Measurements from ENCODE around the gene NELFA.

Gene NELFA

DNA sequence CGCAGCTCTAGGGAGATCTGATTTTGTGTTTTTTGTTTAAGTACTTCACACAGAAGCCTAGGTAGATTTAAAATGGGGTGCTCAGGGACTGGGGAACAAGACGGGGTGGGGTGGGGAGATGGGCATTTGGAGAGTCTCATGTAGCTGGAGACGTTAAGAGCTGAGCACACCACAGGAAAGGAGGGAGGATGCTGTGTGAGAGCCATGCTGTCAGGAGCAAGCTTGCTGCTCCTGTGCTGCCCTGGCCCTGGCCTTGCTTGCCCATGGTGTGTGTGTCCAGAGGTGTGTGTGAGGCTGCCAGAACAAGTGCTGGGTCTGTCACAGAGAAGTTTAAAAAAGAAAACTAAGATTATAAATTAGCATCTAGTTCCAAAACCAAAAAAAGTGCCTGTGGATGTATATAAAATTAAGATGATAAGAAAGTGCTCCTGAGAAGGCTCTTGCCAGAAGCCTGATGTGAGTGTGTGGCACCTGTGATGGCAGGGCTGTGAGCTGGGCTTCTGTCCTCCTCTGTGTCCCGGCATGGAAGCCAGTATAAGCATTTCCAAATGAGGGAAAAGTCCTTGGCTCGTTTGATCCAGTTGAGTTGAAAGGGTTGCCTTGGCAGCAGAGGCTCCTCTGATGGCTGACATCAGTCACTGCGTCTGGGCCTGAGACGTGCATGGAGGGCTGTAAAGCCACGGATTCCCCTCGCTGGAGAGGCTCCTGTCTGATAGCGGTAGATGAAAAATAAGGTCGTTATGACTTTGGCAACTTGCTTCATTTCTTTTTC is 63.5 kb downstream of the NELFA start:
- Histone ChIP-seq H3K27ac (ENCODE audit: low read length, poor library complexity, severe bottlenecking) (no peak overlapping the region), H3K27me3 (ENCODE audit: control insufficient read depth in 1 of 2, insufficient read depth in 1 of 2, low read length in 2 of 2) (no peaks in the 10 kb centered on the region), H2AK5ac (ENCODE audit: low read length, severe bottlenecking) (no peak overlapping the region), H3K14ac (ENCODE audit: low read length in 2 of 2) (no peak overlapping the region), H3K9ac (ENCODE audit: low read length) (no peak overlapping the region), H4K91ac (ENCODE audit: low read length) (no peak overlapping the region), H3K4ac (ENCODE audit: low read depth in 1 of 2, low read length in 2 of 2) (no peak overlapping the region), H3K4me1 (ENCODE audit: control insufficient read depth, insufficient read depth, low read depth, low read length) (peaks cover 4% of the 10 kb centered on the region), H3K4me2 (ENCODE audit: low read length, poor library complexity, severe bottlenecking) (no peak overlapping the region), H3K9me3 (ENCODE audit: control insufficient read depth, low read length) (no peaks in the 10 kb centered on the region), H2BK5ac (ENCODE audit: low read depth, low read length, poor library complexity, severe bottlenecking) (no peak overlapping the region), H2AFZ (ENCODE audit: low read depth, low read length) (no peak overlapping the region), H3K23ac (ENCODE audit: low read length in 2 of 2) (no peak overlapping the region), H2BK12ac (ENCODE audit: low read length in 2 of 2) (no peak overlapping the region), H3K36me3 (ENCODE audit: control insufficient read depth in 1 of 2, insufficient read depth in 2 of 2, low read depth in 1 of 2, low read length in 2 of 2) (peaks cover 27 to 35% of the 10 kb centered on the region in 2 experiments), H2BK120ac (ENCODE audit: low read depth, low read length) (no peak overlapping the region), H3K4me3 (ENCODE audit: insufficient read depth in 1 of 2, low read depth in 1 of 2, low read length in 2 of 2) (no peak overlapping the region), H3K79me1 (replicated peaks; ENCODE audit: low read length, poor library complexity, severe bottlenecking) (peaks cover 44% of the 10 kb centered on the region), H2BK15ac (ENCODE audit: low read depth, poor library complexity, severe bottlenecking) (no peak overlapping the region), H4K8ac (ENCODE audit: low read length) (no peak overlapping the region), H3K18ac (ENCODE audit: low read depth in 1 of 2, low read length in 2 of 2) (no peak overlapping the region)
- DNase-seq, result no peak
- WGBS, result 90% methylated on average over 11 of the region's 11 CpGs

GRCh38 chr4:1943928-1944327 is 64.8 kb downstream of the NELFA start:
- no peak for DNase-seq

GRCh38 chr4:1940566-1940965 is 68.2 kb downstream of the NELFA start:
- peak overlapping the region; percentile 41 for H3K27ac ChIP-seq (ENCODE audit: low read length, poor library complexity, severe bottlenecking)
- no peak overlapping the region for H2BK5ac ChIP-seq (ENCODE audit: low read depth, low read length, poor library complexity, severe bottlenecking)
- H3K27me3 ChIP-seq (ENCODE audit: control insufficient read depth in 1 of 2, insufficient read depth in 1 of 2, low read length in 2 of 2), result no peaks in the 10 kb centered on the region
- no peak overlapping the region for H3K9ac ChIP-seq (ENCODE audit: low read length)
- no peak overlapping the region for H2BK12ac ChIP-seq (ENCODE audit: low read length in 2 of 2)
- H3K18ac ChIP-seq (ENCODE audit: low read depth in 1 of 2, low read length in 2 of 2), result peak overlapping the region; percentile 41
- peak overlapping the region; percentile 84 for H2AK5ac ChIP-seq (ENCODE audit: low read length, severe bottlenecking)
- 97% methylated on average over 7 of the region's 7 CpGs for WGBS
- H3K79me1 ChIP-seq (replicated peaks; ENCODE audit: low read length, poor library complexity, severe bottlenecking), result peaks cover 33% of the 10 kb centered on the region
- H3K36me3 ChIP-seq (ENCODE audit: control insufficient read depth in 1 of 2, insufficient read depth in 2 of 2, low read depth in 1 of 2, low read length in 2 of 2), result peaks cover 20 to 36% of the 10 kb centered on the region in 2 experiments
- no peak overlapping the region for H2AFZ ChIP-seq (ENCODE audit: low read depth, low read length)
- H3K4me1 ChIP-seq (ENCODE audit: control insufficient read depth, insufficient read depth, low read depth, low read length), result peaks cover 9% of the 10 kb centered on the region
- no peak overlapping the region for H3K23ac ChIP-seq (ENCODE audit: low read length in 2 of 2)
- H4K8ac ChIP-seq (ENCODE audit: low read length), result no peak overlapping the region
- DNase-seq, result no peak
- H3K4me3 ChIP-seq (ENCODE audit: insufficient read depth in 1 of 2, low read depth in 1 of 2, low read length in 2 of 2), result no peak overlapping the region
- H3K4me2 ChIP-seq (ENCODE audit: low read length, poor library complexity, severe bottlenecking), result no peak overlapping the region
- no peaks in the 10 kb centered on the region for H3K9me3 ChIP-seq (ENCODE audit: control insufficient read depth, low read length)
- no peak overlapping the region for H2BK15ac ChIP-seq (ENCODE audit: low read depth, poor library complexity, severe bottlenecking)
- no peak overlapping the region for H2BK120ac ChIP-seq (ENCODE audit: low read depth, low read length)
- H4K91ac ChIP-seq (ENCODE audit: low read length), result no peak overlapping the region
- H3K4ac ChIP-seq (ENCODE audit: low read depth in 1 of 2, low read length in 2 of 2), result peak overlapping the region in 1 of 2 experiments; percentile 24
- no peak overlapping the region for H3K14ac ChIP-seq (ENCODE audit: low read length in 2 of 2)

More at GRCh38 chr4:1943928-1944327, 64.8 kb downstream of the NELFA start:
- no peak overlapping the region for H2AFZ ChIP-seq (ENCODE audit: low read depth, low read length)
- H3K36me3 ChIP-seq (ENCODE audit: control insufficient read depth in 1 of 2, insufficient read depth in 2 of 2, low read depth in 1 of 2, low read length in 2 of 2), result peaks cover 24 to 35% of the 10 kb centered on the region in 2 experiments
- H2BK15ac ChIP-seq (ENCODE audit: low read depth, poor library complexity, severe bottlenecking), result no peak overlapping the region
- peaks cover 40% of the 10 kb centered on the region for H3K79me1 ChIP-seq (replicated peaks; ENCODE audit: low read length, poor library complexity, severe bottlenecking)
- H3K9ac ChIP-seq (ENCODE audit: low read length), result no peak overlapping the region
- H3K4me1 ChIP-seq (ENCODE audit: control insufficient read depth, insufficient read depth, low read depth, low read length), result peaks cover 7% of the 10 kb centered on the region
- H3K23ac ChIP-seq (ENCODE audit: low read length in 2 of 2), result no peak overlapping the region
- H3K18ac ChIP-seq (ENCODE audit: low read depth in 1 of 2, low read length in 2 of 2), result no peak overlapping the region
- no peak overlapping the region for H2BK5ac ChIP-seq (ENCODE audit: low read depth, low read length, poor library complexity, severe bottlenecking)
- 99% methylated on average over 6 of the region's 7 CpGs for WGBS
- no peak overlapping the region for H4K8ac ChIP-seq (ENCODE audit: low read length)
- H3K4me2 ChIP-seq (ENCODE audit: low read length, poor library complexity, severe bottlenecking), result no peak overlapping the region
- no peak overlapping the region for H3K27ac ChIP-seq (ENCODE audit: low read length, poor library complexity, severe bottlenecking)
- no peak overlapping the region for H2AK5ac ChIP-seq (ENCODE audit: low read length, severe bottlenecking)
- H3K27me3 ChIP-seq (ENCODE audit: control insufficient read depth in 1 of 2, insufficient read depth in 1 of 2, low read length in 2 of 2), result no peaks in the 10 kb centered on the region
- H2BK120ac ChIP-seq (ENCODE audit: low read depth, low read length), result no peak overlapping the region
- H3K14ac ChIP-seq (ENCODE audit: low read length in 2 of 2), result no peak overlapping the region
- no peak overlapping the region for H4K91ac ChIP-seq (ENCODE audit: low read length)
- no peak overlapping the region for H2BK12ac ChIP-seq (ENCODE audit: low read length in 2 of 2)
- no peak overlapping the region for H3K4ac ChIP-seq (ENCODE audit: low read depth in 1 of 2, low read length in 2 of 2)
- H3K9me3 ChIP-seq (ENCODE audit: control insufficient read depth, low read length), result no peaks in the 10 kb centered on the region
- H3K4me3 ChIP-seq (ENCODE audit: insufficient read depth in 1 of 2, low read depth in 1 of 2, low read length in 2 of 2), result no peak overlapping the region

DNA sequence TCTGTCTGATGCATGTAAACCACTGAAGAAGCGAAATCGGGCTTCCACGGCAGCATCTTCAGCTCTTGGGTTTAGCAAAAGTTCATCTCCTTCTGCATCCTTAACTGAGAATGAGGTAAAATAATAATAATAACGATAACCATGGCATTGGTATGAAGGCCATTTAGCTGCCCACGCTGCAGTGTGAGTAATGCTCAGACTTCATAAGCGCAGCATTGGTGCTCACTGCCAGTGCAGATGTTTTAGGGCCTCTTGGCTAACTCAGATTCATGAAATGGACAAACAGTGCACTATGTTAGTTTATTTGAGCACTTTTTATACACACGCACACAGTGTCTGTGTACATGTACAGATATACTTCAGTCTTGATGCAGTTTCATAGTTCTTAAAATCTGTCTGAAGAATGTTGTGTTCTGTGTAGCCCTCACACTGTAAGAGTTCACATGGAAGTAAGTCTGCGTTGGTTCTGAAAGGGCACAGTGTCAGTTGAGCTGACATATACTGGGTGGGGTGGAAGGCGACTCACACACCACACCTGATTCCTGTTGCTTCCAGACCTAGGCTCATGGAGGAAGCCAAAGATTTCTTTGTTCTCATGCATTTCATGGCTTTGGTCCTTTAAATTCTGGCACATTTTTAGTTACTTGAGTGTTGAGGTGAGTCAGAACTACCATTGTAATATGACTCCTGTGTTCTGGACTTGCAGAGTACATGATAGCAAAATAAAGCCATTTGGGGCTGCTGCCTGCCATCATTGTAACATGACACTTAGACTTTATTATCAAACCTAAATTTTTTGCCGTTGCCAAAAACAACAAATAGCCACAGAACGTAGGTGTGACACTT is 68.9 kb downstream of the NELFA start:
- H3K4me3 ChIP-seq (ENCODE audit: insufficient read depth in 1 of 2, low read depth in 1 of 2, low read length in 2 of 2), result no peak overlapping the region
- no peak overlapping the region for H2BK5ac ChIP-seq (ENCODE audit: low read depth, low read length, poor library complexity, severe bottlenecking)
- H4K8ac ChIP-seq (ENCODE audit: low read length), result no peak overlapping the region
- peaks cover 32% of the 10 kb centered on the region for H3K79me1 ChIP-seq (replicated peaks; ENCODE audit: low read length, poor library complexity, severe bottlenecking)
- H3K23ac ChIP-seq (ENCODE audit: low read length in 2 of 2), result peak overlapping the region in 1 of 2 experiments; percentile 79
- WGBS, result 89% methylated on average over 11 of the region's 11 CpGs
- peaks cover 20 to 41% of the 10 kb centered on the region in 2 experiments for H3K36me3 ChIP-seq (ENCODE audit: control insufficient read depth in 1 of 2, insufficient read depth in 2 of 2, low read depth in 1 of 2, low read length in 2 of 2)
- peak overlapping the region in 1 of 2 experiments; percentile 81 for H3K4ac ChIP-seq (ENCODE audit: low read depth in 1 of 2, low read length in 2 of 2)
- H2AFZ ChIP-seq (ENCODE audit: low read depth, low read length), result no peak overlapping the region
- peak overlapping the region; percentile 29 for H3K4me2 ChIP-seq (ENCODE audit: low read length, poor library complexity, severe bottlenecking)
- H3K18ac ChIP-seq (ENCODE audit: low read depth in 1 of 2, low read length in 2 of 2), result peak overlapping the region in 1 of 2 experiments; percentile 72
- H3K9ac ChIP-seq (ENCODE audit: low read length), result no peak overlapping the region
- H2BK12ac ChIP-seq (ENCODE audit: low read length in 2 of 2), result no peak overlapping the region
- no peaks in the 10 kb centered on the region for H3K27me3 ChIP-seq (ENCODE audit: control insufficient read depth in 1 of 2, insufficient read depth in 1 of 2, low read length in 2 of 2)
- no peak overlapping the region for H3K14ac ChIP-seq (ENCODE audit: low read length in 2 of 2)
- H3K27ac ChIP-seq (ENCODE audit: low read length, poor library complexity, severe bottlenecking), result peak overlapping the region; percentile 81
- DNase-seq, result peak; percentile 69
- no peaks in the 10 kb centered on the region for H3K9me3 ChIP-seq (ENCODE audit: control insufficient read depth, low read length)
- H2BK120ac ChIP-seq (ENCODE audit: low read depth, low read length), result no peak overlapping the region
- H4K91ac ChIP-seq (ENCODE audit: low read length), result no peak overlapping the region
- H2AK5ac ChIP-seq (ENCODE audit: low read length, severe bottlenecking), result no peak overlapping the region
- H2BK15ac ChIP-seq (ENCODE audit: low read depth, poor library complexity, severe bottlenecking), result no peak overlapping the region
- H3K4me1 ChIP-seq (ENCODE audit: control insufficient read depth, insufficient read depth, low read depth, low read length), result peaks cover 9% of the 10 kb centered on the region

All from mesenchymal stem cell (in vitro differentiated cells and primary cell).